Measurements from ENCODE around the gene PLPPR3.

GRCh38 chr19:861756-862580 is 40.2 kb upstream of the PLPPR3 start:
- TF ChIP-seq ZSCAN4 (tag by site-specific recombination; IDR thresholded peaks at IDR 0.05): no peak
- TF ChIP-seq ZSCAN30 (tag by site-specific recombination; IDR thresholded peaks at IDR 0.05): no peak
- TF ChIP-seq ZNF335 (tag by site-specific recombination; conservative IDR thresholded peaks at IDR 0.05): no peak
- no peak for TF ChIP-seq ZNF324 (tag by site-specific recombination; IDR thresholded peaks at IDR 0.05)
- no peak for TF ChIP-seq PRDM2 (tag by site-specific recombination; IDR thresholded peaks at IDR 0.05; ENCODE audit: borderline replicate concordance)
- no peak for TF ChIP-seq ZNF274 (IDR thresholded peaks at IDR 0.05; ENCODE audit: low read length)
- no peak for TF ChIP-seq ZNF274 (tag by site-specific recombination; IDR thresholded peaks at IDR 0.05; ENCODE audit: borderline replicate concordance)
- TF ChIP-seq KLF10 (tag by site-specific recombination; IDR thresholded peaks at IDR 0.05): peak; percentile 17; the same call in 1 of the 2 replicates
- TF ChIP-seq TCF7L2 (IDR thresholded peaks at IDR 0.05; ENCODE audit: borderline replicate concordance, low read depth, low read length): no peak
- no peak for TF ChIP-seq ZNF280C (tag by site-specific recombination; IDR thresholded peaks at IDR 0.05)
- no peak for TF ChIP-seq PRDM4 (tag by site-specific recombination; IDR thresholded peaks at IDR 0.05)
- TF ChIP-seq CTCF (tag by site-specific recombination; IDR thresholded peaks at IDR 0.05): no peak
- TF ChIP-seq ZNF501 (tag by site-specific recombination; IDR thresholded peaks at IDR 0.05): no peak
- TF ChIP-seq YY1 (tag by site-specific recombination; IDR thresholded peaks at IDR 0.05): no peak

Data from HEK293 (cell line).